Cardiac muscle cell (in vitro differentiated cells and primary cell): ENCODE data around the gene BAZ2B. TPM values are rescaled to one million over a fixed set of nuclear protein-coding genes. Genes with fewer than 3 reads are reported as not detected.

Experiments
- DNase-seq, 2 donors: peaks; one replicate each; pipeline versions ENCODE4 v3.0.0 to v3.0.0-alpha.2; 2010 to 2017; ENCODE audit warnings: low read depth in 1 of 2, low spot score in 1 of 2
- H3K27ac ChIP-seq: fragments of 200-600 bp; sonication (generic); 2 replicates; pipeline ENCODE4 v1.5.1; 2016
- H3K27me3 ChIP-seq: fragments of 200-600 bp; sonication (generic); 2 replicates; pipeline ENCODE4 v1.6.0; 2016; ENCODE audit warnings: control low read depth
- H3K36me3 ChIP-seq: fragments of 200-600 bp; sonication (generic); 2 replicates; pipeline ENCODE4 v1.5.1; 2016; ENCODE audit warnings: control low read depth
- H3K4me1 ChIP-seq: fragments of 200-600 bp; sonication (generic); 2 replicates; pipeline ENCODE4 v1.8.1; 2017; ENCODE audit warnings: low read depth, mild to moderate bottlenecking, mixed run types
- H3K4me3 ChIP-seq: fragments of 200-600 bp; sonication (generic); 2 replicates; pipeline ENCODE4 v1.5.1; 2016; ENCODE audit warnings: mild to moderate bottlenecking
- H3K9me3 ChIP-seq: fragments of 200-600 bp; sonication (generic); 2 replicates; pipeline ENCODE4 v1.5.1; 2017; ENCODE audit warnings: low read depth, mild to moderate bottlenecking, control low read depth
- CTCF ChIP-seq: IDR thresholded peaks from 2 replicates; pipeline ENCODE4 v1.5.1; 2012; ENCODE audit warnings: low read depth, mild to moderate bottlenecking, low read length
- polyA plus RNA-seq: library from polyadenylated mRNA; unstranded; fragments of >200 nt; fragmentation: Nextera tagmentation; extraction: Ambion mirVana; gene quantifications from 2 replicates; pipeline ENCODE4 v1.2.1, GENCODE V29; 2016
- total RNA-seq: library from RNA; depleted of rRNA; stranded (reverse); fragments of >200 nt; gene quantifications from 2 replicates; pipeline ENCODE4 v1.2.3, GENCODE V29; 2016

Gene BAZ2B
- total and polyA plus RNA-seq, 2 experiments from 2014 or later, result 62.1 to 103 TPM

GRCh38 chr2:159572459-159572858 lies 43.9 kb downstream of the BAZ2B start:
- no peak for DNase-seq
- no peak overlapping the region for H3K4me3 ChIP-seq
- no peaks in the 10 kb centered on the region for H3K27me3 ChIP-seq
- H3K36me3 ChIP-seq, result no peaks in the 10 kb centered on the region
- H3K27ac ChIP-seq, result no peak overlapping the region
- H3K9me3 ChIP-seq, result no peaks in the 10 kb centered on the region
- H3K4me1 ChIP-seq, result no peaks in the 10 kb centered on the region
- no peak for TF ChIP-seq CTCF

GRCh38 chr2:159571540-159572260 lies 44.6 kb downstream of the BAZ2B start:
- TF ChIP-seq CTCF, result no peak
- Histone ChIP-seq H3K4me1 (no peaks in the 10 kb centered on the region), H3K27me3 (no peaks in the 10 kb centered on the region), H3K9me3 (no peaks in the 10 kb centered on the region), H3K27ac (no peak overlapping the region), H3K36me3 (no peaks in the 10 kb centered on the region), H3K4me3 (no peak overlapping the region)
- no peak for DNase-seq

GRCh38 chr2:159564081-159564480 lies 52.3 kb downstream of the BAZ2B start:
- Histone ChIP-seq H3K27ac (peak overlapping the region; percentile 32), H3K9me3 (no peaks in the 10 kb centered on the region), H3K4me1 (peaks cover 8% of the 10 kb centered on the region), H3K4me3 (no peak overlapping the region), H3K27me3 (no peaks in the 10 kb centered on the region), H3K36me3 (no peaks in the 10 kb centered on the region)
- DNase-seq, result peak; percentile 1 to 19
- TF ChIP-seq CTCF, result no peak

- Histone ChIP-seq H3K9me3 (no peaks in the 10 kb centered on the region), H3K4me3 (no peak overlapping the region), H3K4me1 (peaks cover 8% of the 10 kb centered on the region), H3K27ac (no peak overlapping the region), H3K36me3 (no peaks in the 10 kb centered on the region), H3K27me3 (no peaks in the 10 kb centered on the region)
- no peak for TF ChIP-seq CTCF
- DNase-seq, result peak in 1 of 2 donors; percentile 59
These were observed 54.1 kb downstream of the BAZ2B start for GRCh38 chr2:159562248-159562647.

- Histone ChIP-seq H3K27me3 (no peaks in the 10 kb centered on the region), H3K9me3 (no peaks in the 10 kb centered on the region), H3K27ac (no peak overlapping the region), H3K36me3 (no peaks in the 10 kb centered on the region), H3K4me1 (peaks cover 8% of the 10 kb centered on the region), H3K4me3 (no peak overlapping the region)
- no peak for TF ChIP-seq CTCF
- DNase-seq, result no peak
These were observed 54.6 kb downstream of the BAZ2B start for GRCh38 chr2:159561786-159562185.
